GM18517 (cell line): ENCODE results near the gene CHIC2.
"Not testable (repeated sequence)": the region's sequence is repeated elsewhere in the genome, so short reads cannot be mapped to it uniquely, and the experiment has no call there.

Experiments used
- ATAC-seq: cut with Tn5 transposase; IDR thresholded peaks from one replicate; pipeline ENCODE4 v1.9.1; 2021; ENCODE audit warnings: mild to moderate bottlenecking, moderate library complexity; ENCODE audit not compliant: unreplicated experiment

Gene CHIC2

DNA sequence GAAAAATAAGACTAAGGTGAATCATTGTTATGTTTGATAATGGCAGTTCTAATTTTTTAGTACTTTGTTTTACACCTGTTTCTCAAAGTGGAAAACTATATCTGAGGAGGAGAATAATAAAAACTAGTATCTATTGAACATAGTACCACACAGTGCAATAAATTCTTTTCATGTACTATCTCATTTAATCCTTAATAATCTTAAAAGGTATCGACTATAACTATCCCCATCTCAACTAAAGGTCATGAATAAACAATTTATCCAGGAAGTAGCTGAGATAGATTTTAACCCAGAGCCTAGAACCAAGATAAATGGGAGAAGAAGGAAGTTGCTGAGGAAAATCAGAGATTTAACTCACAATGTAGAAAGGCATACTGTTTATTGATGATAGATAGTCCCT, 2.5 kb downstream of the CHIC2 start:
- ATAC-seq = no peak

DNA sequence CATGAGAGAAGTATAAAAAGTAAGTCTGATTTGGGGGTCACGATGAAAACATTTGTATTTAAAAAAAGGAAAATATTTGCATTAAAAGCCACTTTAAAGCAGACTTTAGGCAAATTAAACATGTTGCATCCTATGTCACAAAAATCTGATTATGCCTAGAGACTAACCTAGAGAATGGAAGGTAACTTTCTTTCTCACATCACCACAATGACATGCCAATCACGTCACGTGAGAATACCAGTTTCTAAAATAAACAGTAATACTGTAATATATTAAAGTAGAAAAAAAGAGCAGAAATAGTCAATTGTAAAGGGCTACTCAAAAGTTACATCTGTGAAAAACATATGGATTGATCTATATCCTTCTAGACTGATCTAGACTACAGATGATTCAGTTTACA, 3.3 kb downstream of the CHIC2 start:
- ATAC-seq = no peak

DNA sequence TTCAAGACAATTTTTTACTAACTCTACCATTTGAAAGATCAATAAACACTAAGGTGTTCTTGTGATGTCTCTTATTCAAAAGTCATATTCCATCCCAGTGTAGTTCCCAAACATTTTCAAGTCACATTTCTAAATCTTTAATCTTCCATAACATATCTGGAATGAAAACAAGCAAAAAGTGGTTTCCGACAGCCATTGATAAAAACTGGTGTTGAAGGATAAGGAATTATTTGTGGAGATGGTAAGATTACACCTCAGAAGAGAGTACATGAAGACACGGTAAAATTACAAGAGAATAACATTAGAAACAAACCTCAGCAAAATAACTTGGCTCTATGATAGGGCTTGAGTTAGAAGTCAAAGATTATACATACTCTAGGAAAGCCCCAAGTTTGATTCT, 4.3 kb downstream of the CHIC2 start:
- ATAC-seq = no peak

DNA sequence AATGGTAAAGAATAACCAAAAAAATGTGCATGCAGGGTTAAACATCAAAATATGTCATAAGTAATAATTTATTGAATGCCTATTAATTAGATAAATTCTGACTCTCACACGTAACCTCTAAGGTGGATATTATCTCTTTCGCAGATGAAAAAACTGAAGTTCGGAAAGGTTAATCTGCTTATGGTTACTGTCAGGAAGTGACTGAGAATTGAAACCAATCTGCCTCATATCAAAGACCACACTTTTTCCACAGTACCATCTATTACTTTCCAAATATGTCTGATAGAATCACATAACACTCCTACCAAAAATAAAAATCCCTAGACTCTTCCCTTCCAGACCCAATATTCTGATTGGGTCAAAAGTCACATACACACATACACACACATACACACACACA, 6.2 kb downstream of the CHIC2 start:
- no peak for ATAC-seq

DNA sequence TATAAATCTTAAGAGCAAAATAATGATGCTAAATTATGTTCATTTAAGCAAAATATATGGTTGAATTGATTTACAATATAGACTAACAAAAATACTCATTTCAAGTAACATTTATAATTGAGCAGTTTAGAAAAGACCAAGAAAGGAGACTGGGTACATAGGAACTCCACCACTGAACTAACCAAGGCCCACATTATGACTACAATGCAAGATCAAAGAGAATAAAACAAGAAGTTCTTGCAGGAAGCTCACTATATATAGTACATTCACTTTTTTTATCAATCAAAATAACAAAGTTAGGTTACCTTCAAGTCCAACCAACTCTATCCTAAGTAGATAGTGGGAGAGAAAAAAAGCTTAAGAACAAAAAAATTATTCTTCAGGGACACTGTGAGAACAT, 8.0 kb downstream of the CHIC2 start:
- no peak for ATAC-seq

DNA sequence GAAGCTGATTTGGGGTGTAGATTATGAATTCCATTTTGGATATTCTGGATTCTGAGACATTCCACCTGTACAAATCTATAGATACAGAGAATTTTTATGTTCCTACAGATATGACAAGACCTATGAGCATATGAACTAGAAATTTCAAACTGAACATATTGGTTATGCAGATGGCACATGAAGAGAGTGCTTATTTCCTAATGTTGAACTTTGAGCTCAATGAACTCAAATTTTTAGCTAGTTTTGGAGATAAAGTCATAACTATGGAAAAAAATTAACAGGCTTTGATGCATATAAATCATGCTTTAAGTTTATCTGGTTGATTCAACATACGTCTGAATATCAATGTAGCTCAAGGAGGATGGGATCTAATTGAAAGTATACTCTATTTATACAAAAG, 8.9 kb downstream of the CHIC2 start:
- ATAC-seq = no peak

DNA sequence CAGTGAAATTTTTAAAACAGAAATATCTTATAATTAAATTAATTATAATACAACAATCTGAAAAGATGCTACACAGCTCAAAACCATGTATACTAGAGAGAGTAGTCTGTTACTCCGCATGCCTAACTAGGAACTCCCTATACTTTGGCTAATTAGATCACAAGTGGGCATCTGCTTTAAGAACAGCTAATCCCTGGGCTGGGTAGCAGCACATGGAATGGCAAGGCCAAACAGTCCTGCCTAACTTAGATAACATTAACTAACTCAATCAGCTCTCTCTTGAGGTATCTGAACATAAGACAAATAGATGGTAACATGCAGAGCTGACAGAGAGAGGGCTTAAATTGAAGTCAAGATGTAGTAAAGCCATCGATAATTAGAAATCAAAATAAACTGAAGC, 9.9 kb downstream of the CHIC2 start:
- ATAC-seq = no peak

DNA sequence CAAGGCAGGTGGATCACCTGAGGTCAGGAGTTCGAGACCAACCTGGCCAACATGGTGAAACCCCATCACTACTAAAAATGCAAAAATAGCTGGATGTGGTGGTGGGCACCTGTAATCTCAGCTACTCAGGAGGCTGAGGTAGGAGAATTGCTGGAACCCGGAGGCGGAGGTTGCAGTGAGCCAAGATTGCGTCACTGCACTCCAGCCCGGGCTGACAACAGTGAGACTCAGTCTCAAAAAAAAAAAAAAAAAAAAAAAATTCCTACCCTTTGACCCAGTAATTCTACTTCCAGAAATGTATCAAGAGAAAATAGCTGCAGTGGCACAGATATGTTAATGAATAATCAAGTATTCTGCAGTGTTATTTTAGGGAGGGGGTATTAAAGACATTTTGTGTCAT, 11.1 kb downstream of the CHIC2 start:
- not testable (repeated sequence) for ATAC-seq

DNA sequence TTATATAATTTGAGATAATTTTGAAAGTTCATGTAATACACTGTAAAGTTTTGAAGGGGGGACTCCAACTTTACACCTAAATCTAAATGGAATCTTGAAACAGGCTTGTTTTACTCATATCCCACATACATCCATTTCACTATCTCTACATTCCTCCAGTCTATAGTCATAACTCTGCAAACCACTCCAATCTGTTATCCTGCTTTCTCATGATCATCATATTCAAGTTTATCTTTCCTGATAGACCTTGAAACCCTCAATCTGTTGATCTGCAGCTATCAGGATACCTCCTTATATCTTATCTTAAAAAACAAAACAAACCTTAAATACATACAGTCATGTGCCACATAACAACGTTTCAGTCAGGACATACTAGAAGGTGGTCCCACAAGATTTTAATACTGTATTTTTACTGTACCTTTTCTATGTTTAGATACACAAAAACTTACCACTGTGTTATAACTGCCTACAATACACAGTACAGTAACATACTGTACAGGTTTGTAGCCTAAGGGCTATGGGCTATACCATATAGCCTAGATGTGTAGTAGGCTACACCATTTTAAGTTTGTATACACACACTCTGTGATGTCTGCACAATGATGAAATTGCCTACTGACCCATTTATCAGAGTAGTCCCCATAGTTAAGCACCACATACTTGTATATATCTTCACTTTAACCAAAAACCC, 14.0 kb downstream of the CHIC2 start:
- ATAC-seq = no peak

DNA sequence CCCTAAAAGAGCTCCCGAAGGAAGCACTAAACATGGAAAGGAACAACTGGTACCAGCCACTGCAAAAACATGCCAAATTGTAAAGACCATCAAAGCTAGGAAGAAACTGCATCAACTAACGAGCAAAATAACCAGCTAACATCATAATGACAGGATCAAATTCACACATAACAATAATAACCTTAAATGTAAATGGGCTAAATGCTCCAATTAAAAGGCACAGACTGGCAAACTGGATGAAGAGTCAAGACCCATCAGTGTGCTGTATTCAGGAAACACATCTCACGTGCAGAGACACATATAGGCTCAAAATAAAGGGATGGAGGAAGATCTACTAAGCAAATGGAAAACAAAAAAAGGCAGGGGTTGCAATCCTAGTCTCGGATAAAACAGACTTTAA, 20.8 kb downstream of the CHIC2 start:
- not testable (repeated sequence) for ATAC-seq

DNA sequence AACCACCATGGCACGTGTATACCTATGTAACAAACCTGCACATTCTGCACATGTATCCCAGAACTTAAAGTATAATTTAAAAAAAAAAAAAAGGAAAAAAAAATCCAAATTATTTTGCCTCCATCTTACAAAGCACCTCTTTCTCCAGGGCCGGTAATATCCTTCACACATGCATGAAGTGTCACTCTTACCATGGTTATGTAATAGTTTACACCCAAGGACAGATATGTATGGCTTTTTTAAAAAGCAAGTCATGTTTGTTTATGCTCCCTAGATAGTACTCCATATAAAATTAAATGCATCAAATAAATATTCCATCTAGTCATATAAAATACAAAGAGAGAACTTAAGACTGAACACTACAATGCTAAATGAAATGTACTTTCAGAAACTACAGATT, 22.5 kb downstream of the CHIC2 start:
- no peak for ATAC-seq

DNA sequence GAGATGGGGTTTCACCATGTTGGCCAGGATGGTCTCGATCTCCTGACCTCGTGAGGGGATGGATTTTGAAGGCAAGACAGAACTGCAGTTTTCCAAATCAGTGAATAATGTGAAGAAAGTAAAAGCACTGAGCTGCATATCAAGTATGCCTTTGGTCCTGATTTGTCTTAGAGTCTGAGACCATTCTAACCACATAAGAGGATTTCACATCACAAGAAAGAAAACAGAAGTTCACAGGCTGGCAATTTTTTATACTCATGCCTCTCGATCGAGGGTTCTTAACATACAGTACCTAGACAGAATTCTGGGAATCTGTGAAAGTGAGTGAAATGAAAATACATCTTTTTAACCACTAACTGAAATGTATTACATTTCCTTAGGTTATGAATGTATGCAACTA, 23.3 kb downstream of the CHIC2 start:
- no peak for ATAC-seq

DNA sequence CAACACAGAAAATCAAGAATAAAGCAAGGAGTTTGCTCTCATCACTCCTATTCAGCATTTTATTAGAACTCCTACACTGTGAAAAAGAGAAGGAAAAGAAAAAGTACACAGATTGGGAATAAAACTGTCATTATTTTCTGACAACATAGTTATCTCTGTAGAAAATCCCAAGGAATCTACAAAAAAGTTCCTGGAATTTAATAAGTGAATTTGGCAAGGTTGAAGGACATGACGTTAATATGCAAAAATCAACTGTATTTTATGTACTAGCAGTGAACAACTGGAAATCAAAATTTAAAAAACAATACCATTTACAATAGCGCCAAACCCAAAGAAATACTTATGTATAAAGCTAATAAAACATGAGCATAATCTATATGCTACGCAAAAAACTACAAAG, 26.3 kb downstream of the CHIC2 start:
- ATAC-seq = no peak

DNA sequence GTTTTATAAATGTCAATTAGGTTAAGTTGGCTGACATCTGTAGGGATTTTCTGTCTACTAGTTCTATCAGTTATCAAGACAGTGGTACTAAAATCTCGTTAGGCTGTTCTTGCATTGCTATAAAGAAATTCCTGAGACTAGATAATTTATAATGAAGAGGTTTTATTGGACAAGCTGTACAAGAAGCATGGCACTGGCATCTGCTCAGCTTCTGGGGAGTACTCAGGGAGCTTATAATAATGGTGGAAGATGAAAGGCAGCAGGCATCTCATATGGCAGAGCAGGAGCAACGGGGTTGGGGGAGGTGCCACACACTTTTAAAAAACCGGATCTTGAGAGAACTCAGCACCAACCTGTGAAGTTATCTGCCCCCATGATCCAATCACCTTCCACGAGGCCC, 28.2 kb downstream of the CHIC2 start:
- no peak for ATAC-seq

DNA sequence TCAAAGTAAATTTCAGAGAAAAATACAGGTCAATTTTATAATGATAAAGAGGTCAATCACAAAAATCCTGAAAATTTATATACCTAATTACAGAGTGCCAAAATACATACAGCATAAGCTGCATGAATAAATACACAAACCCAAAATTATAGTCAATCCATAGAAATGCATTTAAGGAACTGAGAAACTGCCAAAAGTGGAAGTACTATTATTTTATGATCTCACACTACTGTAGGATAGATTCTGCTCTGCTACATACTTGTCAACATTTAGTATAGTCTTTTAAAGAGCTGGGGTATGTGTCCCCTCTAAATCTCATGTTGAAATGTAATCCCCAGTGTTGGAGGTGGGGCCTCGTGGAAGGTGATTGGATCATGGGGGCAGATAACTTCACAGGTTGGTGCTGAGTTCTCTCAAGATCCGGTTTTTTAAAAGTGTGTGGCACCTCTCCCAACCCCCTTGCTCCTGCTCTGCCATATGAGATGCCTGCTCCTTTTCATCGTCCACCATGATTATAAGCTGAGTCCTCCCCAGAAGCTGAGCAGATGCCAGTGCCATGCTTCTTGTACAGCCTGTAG, 31.8 kb downstream of the CHIC2 start:
- no peak for ATAC-seq

DNA sequence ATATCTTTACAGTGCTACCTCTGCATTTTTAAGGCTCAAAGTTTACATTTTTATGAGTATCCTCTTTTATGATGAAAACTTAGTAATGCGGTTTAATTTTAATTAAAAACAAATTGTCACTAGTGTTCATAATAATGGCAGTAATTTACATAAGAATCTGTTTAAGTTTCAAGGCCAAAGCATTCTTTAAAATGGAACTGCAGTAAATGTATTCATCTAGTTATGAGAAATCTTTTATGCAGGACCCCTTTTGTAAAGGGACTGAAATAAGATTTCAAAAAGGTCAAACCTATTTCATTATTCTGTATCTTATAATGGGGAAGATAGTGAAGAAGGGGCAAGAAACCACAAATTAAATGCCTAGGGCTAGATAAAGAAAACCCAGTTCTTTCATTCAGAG, 37.1 kb downstream of the CHIC2 start:
- ATAC-seq = no peak

DNA sequence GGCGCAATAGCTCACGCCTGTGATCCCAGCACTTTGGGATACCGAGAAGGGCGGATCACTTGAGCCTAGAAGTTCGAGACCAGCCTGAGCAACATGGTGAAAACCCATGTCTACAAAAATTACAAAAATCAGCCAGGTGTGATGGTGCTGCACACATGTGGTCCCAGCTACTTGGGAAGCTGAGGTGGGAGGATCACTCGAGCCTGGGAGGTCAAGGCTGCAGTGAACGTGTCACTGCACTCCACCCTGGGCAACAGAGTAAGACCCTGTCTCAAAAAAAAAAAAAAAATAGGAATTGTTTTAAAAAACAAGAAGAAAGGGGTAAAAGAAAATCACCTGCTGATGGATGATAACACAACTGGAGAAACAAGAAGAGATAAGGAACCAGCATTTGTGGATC, 38.8 kb downstream of the CHIC2 start:
- ATAC-seq = no peak

DNA sequence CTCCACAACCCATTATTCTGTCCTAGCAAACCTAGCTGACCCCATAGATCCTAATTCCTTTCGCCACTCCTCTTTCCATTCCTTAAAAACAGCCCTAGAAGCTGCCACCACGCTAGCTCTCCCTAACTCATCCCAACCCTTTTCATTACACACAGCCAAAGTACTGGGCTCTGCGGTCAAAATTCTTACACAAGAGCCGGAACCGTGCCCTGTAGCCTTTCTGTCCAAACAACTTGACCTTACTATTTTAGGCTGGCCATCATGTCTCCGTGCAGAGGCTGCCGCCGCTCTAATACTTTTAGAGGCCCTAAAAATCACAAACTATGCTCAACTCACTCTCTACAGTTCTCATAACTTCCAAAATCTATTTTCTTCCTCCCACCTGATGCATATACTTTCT, 41.4 kb downstream of the CHIC2 start:
- ATAC-seq = not testable (repeated sequence)

DNA sequence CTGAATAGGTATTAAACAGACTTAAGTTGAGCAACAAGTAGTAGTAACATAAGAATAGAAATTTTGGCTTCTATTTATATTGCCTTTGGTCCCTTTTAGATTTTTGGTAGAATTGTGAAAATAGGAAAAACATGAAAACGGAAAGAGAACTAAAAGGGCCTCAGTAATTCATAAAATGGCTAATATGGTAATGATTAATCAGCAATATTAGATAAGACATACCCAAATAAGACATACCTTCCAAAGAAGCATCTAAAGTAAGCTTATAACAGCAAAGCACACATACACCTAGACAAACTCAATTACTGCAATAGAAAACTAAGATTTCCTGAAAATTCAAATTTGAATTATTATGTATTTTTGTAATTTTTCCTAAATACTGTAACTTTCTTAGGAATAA, 46.4 kb downstream of the CHIC2 start:
- ATAC-seq = no peak

DNA sequence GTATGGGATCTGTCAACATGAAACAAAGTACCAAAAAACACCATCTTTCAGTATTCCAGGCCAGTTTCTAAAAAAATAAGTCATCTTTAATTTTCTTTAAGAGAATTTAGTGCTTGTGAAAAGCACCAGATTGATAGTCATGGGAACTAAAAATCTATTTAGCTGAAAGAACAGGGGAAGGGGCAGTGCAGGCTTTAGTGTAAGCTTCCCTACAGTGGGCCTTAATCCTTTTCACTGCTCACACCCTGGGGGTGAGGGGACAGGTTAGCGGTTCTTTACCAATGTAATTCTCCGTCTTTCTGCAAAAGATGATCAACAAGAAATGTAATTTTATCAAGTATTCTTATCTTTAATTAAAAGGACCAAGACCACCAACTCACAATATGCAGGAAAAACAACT, 47.1 kb downstream of the CHIC2 start:
- no peak for ATAC-seq

DNA sequence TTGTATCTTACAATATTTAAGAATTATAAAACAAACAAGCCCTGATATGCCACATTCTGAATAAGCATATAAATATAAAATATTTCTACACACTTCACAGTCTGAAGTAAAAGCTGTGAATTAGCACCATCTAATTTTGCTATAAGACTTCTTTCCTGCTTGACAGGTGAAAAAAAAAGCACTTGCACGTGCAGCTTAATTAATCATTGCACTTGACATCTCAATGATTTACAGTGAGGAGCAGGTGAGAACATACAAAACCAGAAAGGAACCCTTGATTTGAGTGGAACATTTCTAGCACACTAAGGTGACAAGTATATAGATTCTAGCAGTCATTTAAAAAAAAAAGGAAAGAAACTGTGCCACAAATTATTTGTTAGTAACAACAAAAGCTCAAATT, 47.9 kb downstream of the CHIC2 start:
- no peak for ATAC-seq

DNA sequence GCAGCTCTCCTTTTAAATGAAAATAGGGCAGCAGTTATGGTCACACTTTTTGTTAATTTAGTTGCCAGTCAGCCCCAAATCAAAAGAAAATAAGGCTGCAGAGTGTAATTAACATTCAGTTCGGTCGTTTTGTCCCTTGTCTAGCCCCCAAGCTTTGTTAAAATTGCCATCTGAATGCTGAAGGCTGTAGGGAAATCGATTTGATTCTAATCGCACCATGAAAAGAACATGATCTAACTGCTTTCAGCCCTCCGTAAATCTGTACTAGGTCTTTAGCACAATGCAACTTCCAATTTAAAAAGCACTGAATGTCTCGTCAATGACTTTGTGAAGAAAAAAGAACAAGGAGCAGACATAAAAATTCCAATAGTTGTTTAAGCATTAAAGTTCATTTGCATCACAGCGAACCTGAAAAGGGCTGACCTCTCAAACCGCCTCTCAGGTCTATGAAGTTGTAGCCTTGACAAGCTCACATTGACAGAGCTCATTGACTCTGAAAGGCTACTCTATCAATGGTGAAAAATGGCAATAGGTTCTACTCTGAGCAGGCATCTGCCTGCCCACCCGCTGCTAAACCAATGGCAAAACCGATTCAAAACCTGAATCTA, 48.9 kb downstream of the CHIC2 start:
- ATAC-seq = no peak

DNA sequence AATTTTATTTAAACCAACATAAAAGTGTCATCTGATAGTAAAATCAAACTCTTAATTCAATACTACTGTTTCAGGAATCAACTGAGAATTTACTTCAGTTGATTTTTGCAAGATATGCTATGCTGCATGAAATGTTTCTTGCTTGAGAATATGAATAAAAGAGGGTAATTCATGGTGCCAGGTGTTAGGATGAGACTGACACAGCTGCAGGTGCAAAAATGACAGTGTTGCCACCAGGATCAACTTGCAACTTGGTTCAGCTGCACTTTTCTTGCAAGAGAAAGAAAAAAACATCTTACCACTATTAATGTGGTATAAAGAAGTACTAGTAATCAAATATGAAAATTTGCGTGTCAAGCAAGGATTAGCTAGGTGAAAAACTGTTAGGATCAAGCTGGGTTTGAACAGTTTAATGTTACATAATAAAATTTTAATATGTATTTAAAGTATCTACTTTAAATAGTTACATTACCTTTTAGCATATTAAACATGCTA, 49.7 kb downstream of the CHIC2 start:
- ATAC-seq = no peak
